Gastrocnemius medialis (tissue), 4 donors: ENCODE results near the gene MICU1. TPM values are rescaled to one million over a fixed set of nuclear protein-coding genes. Genes with fewer than 3 reads are reported as not detected.
"Not testable (repeated sequence)": the region's sequence is repeated elsewhere in the genome, so short reads cannot be mapped to it uniquely, and the experiment has no call there.

Experiments used
- ATAC-seq, 2 donors: fragments of 150-250 bp; one replicate each; pipeline ENCODE4 v1.9.1; 2016
- DNase-seq, 2 donors: peaks; one replicate each; pipeline ENCODE4 v3.0.0-alpha.2; 2019
- H3K27ac ChIP-seq, 4 donors: fragments of 200-600 bp; sonication (generic); 1 replicate in 1 of 4; 2 replicates in 3 of 4; pipeline ENCODE4 v1.5.1; 2016 to 2018; ENCODE audit warnings: mild to moderate bottlenecking in 2 of 4, moderate library complexity in 1 of 4
- H3K27me3 ChIP-seq, 3 donors: fragments of 200-600 bp; sonication (generic) in 2 of 3; 1 replicate in 1 of 3; 2 replicates in 2 of 3; pipeline versions ENCODE4 v1.5.1 to v1.6.0; 2016 to 2019; ENCODE audit warnings: mild to moderate bottlenecking in 1 of 3, moderate library complexity in 1 of 3
- H3K36me3 ChIP-seq, 2 donors: fragments of 200-600 bp; sonication (generic) in 1 of 2; one replicate each; pipeline ENCODE4 v1.5.1; 2017 to 2018
- H3K4me1 ChIP-seq, 2 donors: fragments of 200-600 bp; sonication (generic) in 1 of 2; one replicate each; pipeline ENCODE4 v1.5.1; 2016 to 2017; ENCODE audit warnings: mild to moderate bottlenecking in 2 of 2
- H3K4me3 ChIP-seq, 4 donors: fragments of 200-600 bp; sonication (generic) in 3 of 4; 1 replicate in 1 of 4; 2 replicates in 3 of 4; pipeline ENCODE4 v1.5.1; 2016 to 2019; ENCODE audit warnings: mild to moderate bottlenecking in 2 of 4
- H3K9me3 ChIP-seq, 3 donors: fragments of 200-600 bp; sonication (generic) in 2 of 3; 1 replicate in 1 of 3; 2 replicates in 2 of 3; pipeline ENCODE4 v1.5.1; 2016 to 2019
- CTCF ChIP-seq, 5 experiments: fragments of 450-650 bp in 3 of 5; fragments of 200-600 bp in 2 of 5; sonication (generic) in 2 of 5; IDR thresholded peaks in 4 of 5; conservative IDR thresholded peaks in 1 of 5; 1 replicate in 4 of 5; 2 replicates in 1 of 5; pipeline ENCODE4 v1.5.1; 2016 to 2019; ENCODE audit warnings: antibody characterized with exemption in 5 of 5, mild to moderate bottlenecking in 3 of 5, moderate library complexity in 3 of 5
- POLR2A ChIP-seq, 2 donors: fragments of 450-650 bp; IDR thresholded peaks; one replicate each; pipeline ENCODE4 v1.6.1; 2017; ENCODE audit warnings: antibody characterized with exemption in 2 of 2, mild to moderate bottlenecking in 2 of 2, moderate library complexity in 2 of 2
- in situ Hi-C, 4 donors: fragments of 200-750 bp; cut with MboI; loops; one replicate each; pipeline versions ENCODE4 v1.15.0 to v1.8.0; 2017; ENCODE audit warnings: low sequenced_read_pairs in 4 of 4
- intact Hi-C: fragments of 100-400 bp; cut with DNase I; formaldehyde crosslinking; loops from one replicate; pipeline ENCODE4 v1.15.1; 2023; ENCODE audit warnings: low total_unique reads
- total RNA-seq, 4 donors: library from RNA; depleted of rRNA; stranded (reverse); fragments of >200 nt; gene quantifications; one replicate each; pipeline versions ENCODE4 v1.1.0 to v1.2.3, GENCODE V29; 2016

The MICU1 gene, protein sequence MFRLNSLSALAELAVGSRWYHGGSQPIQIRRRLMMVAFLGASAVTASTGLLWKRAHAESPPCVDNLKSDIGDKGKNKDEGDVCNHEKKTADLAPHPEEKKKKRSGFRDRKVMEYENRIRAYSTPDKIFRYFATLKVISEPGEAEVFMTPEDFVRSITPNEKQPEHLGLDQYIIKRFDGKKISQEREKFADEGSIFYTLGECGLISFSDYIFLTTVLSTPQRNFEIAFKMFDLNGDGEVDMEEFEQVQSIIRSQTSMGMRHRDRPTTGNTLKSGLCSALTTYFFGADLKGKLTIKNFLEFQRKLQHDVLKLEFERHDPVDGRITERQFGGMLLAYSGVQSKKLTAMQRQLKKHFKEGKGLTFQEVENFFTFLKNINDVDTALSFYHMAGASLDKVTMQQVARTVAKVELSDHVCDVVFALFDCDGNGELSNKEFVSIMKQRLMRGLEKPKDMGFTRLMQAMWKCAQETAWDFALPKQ
- total RNA-seq: 10 to 100 TPM; 42.7 to 62.2 (median 51.9) TPM

DNA sequence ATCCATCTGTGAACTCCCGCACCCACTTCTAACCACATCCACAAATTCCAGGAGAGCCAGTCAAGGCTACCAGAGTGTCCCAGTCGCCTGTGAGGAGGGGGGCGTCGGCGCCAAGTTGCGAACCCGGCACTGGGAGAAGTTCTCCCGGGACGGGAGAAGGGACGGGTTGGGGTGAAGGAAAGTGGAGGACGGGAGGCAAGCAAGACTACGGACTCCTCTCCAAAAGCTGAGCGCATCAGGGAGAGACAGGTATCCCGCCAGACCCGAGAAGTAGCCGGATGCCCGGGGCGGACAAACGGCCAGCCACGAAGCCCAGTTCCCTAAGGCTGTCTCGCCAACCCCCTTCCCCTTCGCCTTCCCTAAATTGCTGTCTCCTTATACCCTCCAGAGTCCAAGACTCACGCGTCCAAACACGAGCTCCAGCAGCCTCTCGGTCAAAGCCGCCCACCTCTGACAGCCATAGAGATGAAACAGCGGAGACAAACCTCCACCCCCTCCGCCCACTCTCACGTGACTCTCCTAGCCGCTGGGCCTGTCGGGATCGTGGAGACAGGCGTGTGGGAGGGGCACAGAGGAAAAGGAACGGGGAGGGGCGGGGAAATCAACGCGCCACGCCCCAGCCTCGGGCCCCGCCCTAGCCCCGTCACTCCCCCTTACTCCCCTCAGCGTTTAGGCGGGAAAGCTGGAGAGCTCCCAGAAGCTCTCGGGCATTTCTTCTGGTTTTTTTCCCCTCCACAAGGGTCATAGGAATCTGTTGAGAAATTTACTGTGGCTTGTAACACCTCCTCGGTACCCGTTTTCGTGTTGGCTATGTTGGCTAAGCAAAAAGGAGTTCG lies at the start of gene MICU1:
Gene MICU1 (minus strand): TSS at position 472 of the 836 bp plus-strand sequence. CDS start 59,286 bp downstream, outside the sequence.
- in situ Hi-C loops: loop anchor here in 1 of 4 donors (10.0 kb wide), 1 partner anchor 59 kb away; no protein-coding TSS in a partner anchor
- intact Hi-C loops: loop anchor here (2.0 to 10.0 kb wide), 2 partner anchors 67 to 209 kb away; partner anchors contain the start of gene MCU

GRCh38 chr10:72674174-72674573 lies 48.3 kb upstream of the MICU1 start:
- H3K36me3 ChIP-seq, intact Hi-C loops, ATAC-seq, H3K4me1 ChIP-seq, H3K4me3 ChIP-seq, H3K27me3 ChIP-seq, DNase-seq, H3K9me3 ChIP-seq, H3K27ac ChIP-seq, in situ Hi-C loops: not testable (repeated sequence)

More for the DNA sequence above, at the start of gene MICU1:
- no peaks in the 10 kb centered on the region for H3K27me3 ChIP-seq
- peak within 1 kb of the TSS; percentile 85 to 93 (median 91) for H3K27ac ChIP-seq
- peak; percentile 96 for DNase-seq
- TF ChIP-seq POLR2A (IDR thresholded peaks at IDR 0.05) (peak; percentile 83 to 86), CTCF (IDR thresholded peaks at IDR 0.05 in 4 of 5, conservative IDR thresholded peaks at IDR 0.05 in 1 of 5) (peak in 1 of 5 experiments; percentile 9)
- peak; percentile 98 to 99 for ATAC-seq
- peak within 1 kb of the TSS; percentile 67 to 97 (median 92) for H3K4me3 ChIP-seq
- H3K36me3 ChIP-seq: no peaks in the 10 kb centered on the region
- peaks cover 17 to 18% of the 10 kb centered on the region in 2 donors for H3K4me1 ChIP-seq
- no peaks in the 10 kb centered on the region for H3K9me3 ChIP-seq

- intact Hi-C loops: no loop called here
- no peak for ATAC-seq
These were observed 47.4 kb upstream of the MICU1 start for GRCh38 chr10:72673280-72673679.

DNA sequence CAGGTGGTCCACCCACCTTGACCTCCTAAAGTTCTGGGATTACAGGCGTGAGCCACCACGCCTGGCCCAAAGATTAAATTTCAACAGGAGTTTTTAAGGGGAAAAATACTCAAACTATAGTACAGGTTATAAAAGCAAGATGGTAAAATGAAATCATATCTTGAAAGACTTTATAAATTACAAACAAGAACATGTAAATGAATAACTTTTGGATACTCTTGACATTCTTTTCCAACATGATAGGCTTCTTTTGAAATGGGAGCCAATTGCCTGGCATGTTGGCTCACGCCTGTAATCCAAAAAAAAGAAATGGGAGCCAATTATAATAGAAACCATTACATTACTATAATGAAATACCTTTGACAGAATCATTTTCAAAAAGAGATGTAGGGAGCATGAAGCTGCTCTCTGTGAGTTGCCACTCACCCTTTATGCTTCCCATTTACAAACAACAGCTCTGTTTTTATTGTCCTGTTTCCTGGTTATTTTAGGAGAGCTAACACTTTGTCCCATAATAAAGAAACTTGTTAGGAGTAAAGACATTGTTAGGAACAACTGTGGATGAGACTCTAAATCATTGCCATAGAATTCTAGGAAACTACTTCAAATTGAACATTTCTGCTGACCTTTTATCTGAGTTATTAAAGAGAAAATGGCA lies 41.5 kb upstream of the MICU1 start:
- Histone ChIP-seq H3K36me3 (no peaks in the 10 kb centered on the region), H3K4me1 (no peaks in the 10 kb centered on the region), H3K9me3 (no peaks in the 10 kb centered on the region), H3K27me3 (no peaks in the 10 kb centered on the region), H3K27ac (no peak overlapping the region), H3K4me3 (no peak overlapping the region)
- DNase-seq (no peak), ATAC-seq (no peak)
- TF ChIP-seq CTCF (IDR thresholded peaks at IDR 0.05 in 4 of 5, conservative IDR thresholded peaks at IDR 0.05 in 1 of 5) (no peak), POLR2A (IDR thresholded peaks at IDR 0.05) (no peak)
- intact Hi-C loops (no loop called here), in situ Hi-C loops (no loop called here)

More at GRCh38 chr10:72673280-72673679, 47.4 kb upstream of the MICU1 start:
- Histone ChIP-seq H3K36me3 (no peaks in the 10 kb centered on the region), H3K27ac (no peak overlapping the region), H3K4me3 (no peak overlapping the region), H3K27me3 (no peaks in the 10 kb centered on the region), H3K9me3 (no peaks in the 10 kb centered on the region), H3K4me1 (peaks cover 0 to 5% of the 10 kb centered on the region in 2 donors)
- no peak for DNase-seq
- in situ Hi-C loops: no loop called here
- no peak for TF ChIP-seq POLR2A (IDR thresholded peaks at IDR 0.05)
- no peak for TF ChIP-seq CTCF (IDR thresholded peaks at IDR 0.05 in 4 of 5, conservative IDR thresholded peaks at IDR 0.05 in 1 of 5)
